ENCODE data around the gene UBR1. TPM values are rescaled to one million over a fixed set of nuclear protein-coding genes. Genes with fewer than 3 reads are reported as not detected.
"Not testable (repeated sequence)": the region's sequence is repeated elsewhere in the genome, so short reads cannot be mapped to it uniquely, and the experiment has no call there.

The UBR1 gene
- total RNA-seq, 4 donors from 2014 or later = 11.6 to 38.2 (median 17.2) TPM

GRCh38 chr15:43132830-43133429 is 27.1 kb upstream of the UBR1 start:
- no peak for DNase-seq (ENCODE audit: low spot score in 2 of 2)
- TF ChIP-seq CTCF (IDR thresholded peaks at IDR 0.05) = no peak
- TF ChIP-seq POLR2A (IDR thresholded peaks at IDR 0.05) = no peak
- peak overlapping the region; percentile 91 for H3K4me3 ChIP-seq (ENCODE audit: low read depth, poor library complexity, severe bottlenecking)
- WGBS, 2 donors = 28 to 29% methylated on average over 20 of the region's 20 CpGs
- intact Hi-C loops (cut with DNase I; ENCODE audit: low total_unique reads) = no loop called here

GRCh38 chr15:43128980-43129335 is 23.1 kb upstream of the UBR1 start:
- no peak for TF ChIP-seq POLR2A (IDR thresholded peaks at IDR 0.05)
- 90 to 93% methylated on average over 4 of the region's 4 CpGs for WGBS, 2 donors
- H3K4me3 ChIP-seq (ENCODE audit: low read depth, poor library complexity, severe bottlenecking) = no peak overlapping the region
- intact Hi-C loops (cut with DNase I; ENCODE audit: low total_unique reads) = no loop called here
- no peak for DNase-seq (ENCODE audit: low spot score in 2 of 2)

GRCh38 chr15:43128174-43128979 is 22.5 kb upstream of the UBR1 start:
- DNase-seq (ENCODE audit: low spot score in 2 of 2); intact Hi-C loops (cut with DNase I; ENCODE audit: low total_unique reads); H3K4me3 ChIP-seq (ENCODE audit: low read depth, poor library complexity, severe bottlenecking): not testable (repeated sequence)
- 73 to 74% methylated on average over 10 of the region's 10 CpGs for WGBS, 2 donors

DNA sequence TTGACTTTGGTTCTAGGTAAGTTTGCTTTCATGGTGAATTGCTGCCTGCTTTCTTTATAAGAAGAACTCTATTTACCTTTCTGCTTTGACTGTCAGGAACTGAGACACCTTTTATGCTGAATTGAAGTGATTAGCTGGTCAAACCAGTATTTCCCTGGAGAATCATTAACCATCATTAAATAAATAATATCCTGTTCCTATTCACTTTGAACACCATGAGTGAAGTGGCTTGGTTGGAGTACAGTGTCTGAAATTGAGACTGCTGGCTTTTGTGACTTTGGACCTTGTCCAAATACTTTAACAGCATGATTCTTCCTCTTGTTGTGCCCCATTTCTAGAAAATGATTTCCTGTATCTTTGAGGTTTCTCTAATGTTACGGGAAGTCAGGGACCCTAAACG is 21.9 kb upstream of the UBR1 start:
- 64% methylated on average over 2 of the region's 2 CpGs for WGBS, 2 donors
- no peak overlapping the region for H3K4me3 ChIP-seq (ENCODE audit: low read depth, poor library complexity, severe bottlenecking)
- no peak for DNase-seq (ENCODE audit: low spot score in 2 of 2)
- intact Hi-C loops (cut with DNase I; ENCODE audit: low total_unique reads) = no loop called here
- TF ChIP-seq CTCF (IDR thresholded peaks at IDR 0.05) (no peak), POLR2A (IDR thresholded peaks at IDR 0.05) (no peak)

DNA sequence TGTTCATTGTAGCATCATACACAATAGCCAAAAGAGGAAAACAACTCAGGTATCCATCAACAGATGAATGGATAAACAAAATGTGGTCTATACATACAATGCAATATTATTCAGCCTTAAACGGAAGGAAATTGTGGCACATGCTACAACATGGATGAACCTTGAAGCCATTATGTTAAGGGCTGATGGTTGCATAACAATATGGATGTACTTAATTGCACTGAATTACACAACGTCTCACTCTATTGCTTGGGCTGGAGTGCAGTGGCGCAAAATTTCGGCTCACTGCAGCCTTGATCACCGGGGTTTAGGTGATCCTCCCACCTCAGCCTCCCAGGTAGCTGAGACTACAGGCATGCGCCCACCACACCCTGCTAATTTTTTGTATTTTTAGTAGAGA is 20.5 kb upstream of the UBR1 start:
- TF ChIP-seq CTCF (IDR thresholded peaks at IDR 0.05) (no peak), POLR2A (IDR thresholded peaks at IDR 0.05) (no peak)
- intact Hi-C loops (cut with DNase I; ENCODE audit: low total_unique reads) = no loop called here
- DNase-seq (ENCODE audit: low spot score in 2 of 2) = no peak
- no peak overlapping the region for H3K4me3 ChIP-seq (ENCODE audit: low read depth, poor library complexity, severe bottlenecking)
- WGBS, 2 donors = 78 to 85% methylated on average over 6 of the region's 6 CpGs

- intact Hi-C loops (cut with DNase I; ENCODE audit: low total_unique reads) = no loop called here
- 82 to 87% methylated on average over 3 of the region's 3 CpGs for WGBS, 2 donors
- TF ChIP-seq POLR2A (IDR thresholded peaks at IDR 0.05) (no peak), CTCF (IDR thresholded peaks at IDR 0.05) (no peak)
Measured at GRCh38 chr15:43125100-43125661, 19.3 kb upstream of the UBR1 start.

More at GRCh38 chr15:43125100-43125661, 19.3 kb upstream of the UBR1 start:
- no peak overlapping the region for H3K4me3 ChIP-seq (ENCODE audit: low read depth, poor library complexity, severe bottlenecking)
- no peak for DNase-seq (ENCODE audit: low spot score in 2 of 2)
